CD4-positive, alpha-beta T cell treated with Interleukin-12 subunit alpha and Interleukin-12 subunit beta, for 1 hour (primary cell): Measurements from ENCODE around the gene SETD6.
A peak's percentile ranks its signal among the peaks of the same experiment; 100 is the strongest.
"Not testable (repeated sequence)": the region's sequence is repeated elsewhere in the genome, so short reads cannot be mapped to it uniquely, and the experiment has no call there.

Source experiments
- DNase-seq: peaks from one replicate; pipeline ENCODE4 v3.0.0-alpha.2; 2020

SETD6 gene

GRCh38 chr16:58515125-58515870 is at the start of gene SETD6:
Gene SETD6, plus strand, starts transcription at chr16:58515517. Its CDS starts 21 bp downstream, at chr16:58515538.
- DNase-seq, result peak; percentile 69

DNA sequence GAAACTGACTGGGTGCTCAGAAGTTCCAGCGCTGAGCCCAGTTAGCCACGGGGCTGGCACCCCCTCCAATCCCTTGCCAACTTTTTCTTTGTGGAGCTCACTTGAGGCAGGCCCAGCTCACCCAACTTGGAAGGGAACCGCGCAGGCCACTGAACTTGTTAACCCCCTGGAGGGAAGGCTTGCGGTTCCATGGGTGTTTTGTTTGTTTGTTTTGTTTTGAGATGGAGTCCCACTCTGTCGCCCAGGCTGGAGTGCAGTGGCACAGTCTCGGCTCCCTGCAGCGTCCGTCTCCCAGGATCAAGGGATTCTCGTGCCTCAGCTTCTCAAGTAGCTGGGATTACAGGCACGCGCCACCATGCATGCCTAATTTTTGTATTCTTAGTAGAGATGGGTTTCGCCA is 49.5 kb upstream of the SETD6 start:
- no peak for DNase-seq

DNA sequence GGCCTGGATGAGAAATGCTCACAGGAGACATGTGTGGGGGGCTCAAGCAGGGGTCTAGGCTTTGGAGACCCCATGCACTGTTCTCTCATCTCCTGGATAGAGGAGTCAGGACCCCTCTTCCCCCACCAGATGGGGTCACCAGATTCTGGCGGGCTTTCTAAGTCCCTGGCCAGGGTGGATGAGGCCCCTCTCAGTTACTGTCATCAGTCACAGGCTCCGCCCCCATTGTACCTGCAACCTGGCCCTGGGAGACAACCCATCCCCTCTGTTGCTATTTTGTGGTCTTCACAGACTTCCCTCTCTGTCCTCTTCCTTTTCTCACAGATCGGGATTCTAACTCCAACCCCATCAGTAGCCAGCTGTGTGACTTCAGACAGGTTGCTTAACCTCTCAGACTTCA is 48.9 kb upstream of the SETD6 start:
- no peak for DNase-seq

GRCh38 chr16:58467905-58468304 is 47.4 kb upstream of the SETD6 start:
- DNase-seq, result no peak

GRCh38 chr16:58471209-58471975 is 43.9 kb upstream of the SETD6 start:
- no peak for DNase-seq

- no peak for DNase-seq
Observed at GRCh38 chr16:58472266-58472665, 43.1 kb upstream of the SETD6 start.

- DNase-seq, result no peak
Observed at GRCh38 chr16:58472827-58473226, 42.5 kb upstream of the SETD6 start.

DNA sequence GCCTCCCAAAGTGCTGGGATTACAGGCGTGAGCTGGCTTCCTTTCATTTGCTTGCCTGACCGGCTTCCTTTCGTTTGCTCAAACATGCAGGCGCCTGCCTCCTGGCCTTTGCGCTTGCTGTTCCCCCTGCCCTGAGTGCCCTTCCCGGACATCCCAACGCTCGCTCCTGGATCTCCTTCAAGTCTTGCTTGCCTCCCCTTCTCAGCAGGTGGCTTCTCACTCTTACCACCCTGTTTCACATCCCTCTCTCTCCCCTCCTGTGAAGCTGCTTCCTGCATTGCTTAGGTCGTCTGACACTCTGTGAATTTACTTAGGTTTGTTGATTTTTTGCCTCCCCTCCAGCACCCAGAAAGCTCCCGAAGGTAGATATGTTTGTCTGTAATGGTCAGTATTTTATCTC is 41.0 kb upstream of the SETD6 start:
- DNase-seq, result no peak

GRCh38 chr16:58475091-58475619 is 40.2 kb upstream of the SETD6 start:
- DNase-seq, result no peak

DNA sequence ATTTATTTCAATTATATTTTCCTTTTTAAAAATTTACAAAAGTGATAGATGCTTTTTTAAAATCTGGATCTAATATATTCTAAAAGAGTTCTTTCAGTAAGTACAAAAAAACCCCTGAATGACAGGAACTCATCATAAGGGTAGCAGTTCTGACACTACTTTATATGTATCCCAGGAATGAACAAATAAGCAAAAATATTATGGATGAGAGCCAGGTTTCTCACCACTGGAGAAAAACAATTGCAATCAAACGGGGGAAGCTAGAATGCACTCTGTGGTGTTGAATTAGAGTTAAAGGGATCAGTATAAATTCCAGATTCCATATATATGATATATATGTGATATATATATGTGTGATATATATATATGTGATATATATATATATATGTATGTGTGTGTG is 38.5 kb upstream of the SETD6 start:
- DNase-seq, result no peak

- DNase-seq, result no peak
Observed at GRCh38 chr16:58478427-58478826, 36.9 kb upstream of the SETD6 start.

DNA sequence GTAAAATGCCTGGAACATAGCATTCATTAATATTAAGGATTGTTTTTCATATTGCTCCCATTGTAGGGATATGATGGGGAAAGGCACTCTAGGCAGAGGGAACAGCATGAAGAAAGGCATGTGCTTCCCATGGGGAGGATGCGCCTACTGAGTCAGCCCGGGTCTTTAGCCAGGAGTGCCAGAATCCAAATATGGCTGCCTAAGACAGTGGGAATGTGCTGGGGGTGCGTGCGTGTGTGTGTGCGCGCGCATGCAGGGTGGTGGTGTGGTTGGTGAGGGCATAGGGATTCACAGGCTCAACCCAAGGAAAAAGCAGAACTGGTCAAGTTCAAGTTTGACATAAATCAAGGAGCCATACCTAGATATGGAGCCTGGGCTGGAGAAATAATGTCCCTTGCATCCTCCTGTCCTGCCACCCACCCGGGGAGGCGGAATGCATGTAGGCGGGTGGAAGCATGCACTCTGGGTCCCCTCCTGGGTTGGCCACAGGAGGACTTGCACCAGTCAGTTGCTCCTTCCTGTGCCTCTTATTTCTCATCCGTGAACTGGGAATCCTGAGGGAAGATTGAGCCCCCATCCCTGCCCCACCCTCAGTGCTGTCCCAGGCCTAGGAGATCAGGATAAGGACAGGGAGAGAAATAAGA is 34.0 kb upstream of the SETD6 start:
- DNase-seq, result no peak

GRCh38 chr16:58481931-58482330 is 33.4 kb upstream of the SETD6 start:
- no peak for DNase-seq

- DNase-seq, result no peak
Observed at GRCh38 chr16:58485184-58485887, 30.0 kb upstream of the SETD6 start.

GRCh38 chr16:58487566-58488351 is 27.6 kb upstream of the SETD6 start:
- peak; percentile 68 for DNase-seq

- no peak for DNase-seq
Observed at GRCh38 chr16:58488531-58488930, 26.8 kb upstream of the SETD6 start.

DNA sequence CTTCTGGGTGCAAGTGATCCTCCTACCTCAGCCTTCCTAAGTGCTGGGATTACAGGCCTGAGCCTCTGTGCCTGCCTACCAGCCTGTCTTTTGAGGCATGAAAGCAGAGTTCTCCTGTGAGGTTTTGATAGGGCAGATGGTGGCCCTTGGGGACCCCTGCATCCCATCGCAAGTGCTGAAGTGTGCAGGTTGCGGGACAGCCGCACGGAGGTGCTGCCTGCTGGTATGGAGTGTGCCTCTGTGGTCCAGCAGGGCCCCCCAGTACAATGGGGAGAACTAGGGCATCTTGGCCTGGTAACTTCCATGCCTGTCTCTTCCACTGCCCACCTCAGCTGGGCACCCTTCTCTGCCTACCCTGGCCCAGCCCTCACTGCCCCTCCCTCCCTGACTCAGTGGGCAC is 25.3 kb upstream of the SETD6 start:
- DNase-seq, result no peak

DNA sequence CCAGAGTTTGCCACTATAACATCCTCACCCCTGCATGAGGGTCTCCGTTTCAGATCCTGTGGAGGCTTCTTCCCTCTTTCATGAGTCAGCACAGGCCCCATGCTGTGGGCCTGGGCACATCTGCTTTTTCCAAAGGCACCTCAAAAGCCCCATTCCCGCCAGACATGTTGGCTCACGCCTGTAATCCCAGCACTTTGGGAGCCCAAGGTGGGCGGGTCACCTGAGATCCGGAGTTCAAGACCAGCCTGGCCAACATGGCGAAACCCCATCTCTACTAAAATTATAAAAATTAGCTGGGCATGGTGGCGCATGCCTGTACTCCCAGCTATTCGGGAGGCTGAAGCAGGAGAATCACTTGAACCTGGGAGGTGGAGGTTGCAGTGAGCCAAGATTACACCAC is 24.8 kb upstream of the SETD6 start:
- not testable (repeated sequence) for DNase-seq

GRCh38 chr16:58492066-58492465 is 23.3 kb upstream of the SETD6 start:
- no peak for DNase-seq

- no peak for DNase-seq
Observed at GRCh38 chr16:58492735-58493134, 22.6 kb upstream of the SETD6 start.

- DNase-seq, result no peak
Observed at GRCh38 chr16:58493756-58494431, 21.4 kb upstream of the SETD6 start.
